ENCODE measurements around the gene GBX1.

Gene GBX1

DNA sequence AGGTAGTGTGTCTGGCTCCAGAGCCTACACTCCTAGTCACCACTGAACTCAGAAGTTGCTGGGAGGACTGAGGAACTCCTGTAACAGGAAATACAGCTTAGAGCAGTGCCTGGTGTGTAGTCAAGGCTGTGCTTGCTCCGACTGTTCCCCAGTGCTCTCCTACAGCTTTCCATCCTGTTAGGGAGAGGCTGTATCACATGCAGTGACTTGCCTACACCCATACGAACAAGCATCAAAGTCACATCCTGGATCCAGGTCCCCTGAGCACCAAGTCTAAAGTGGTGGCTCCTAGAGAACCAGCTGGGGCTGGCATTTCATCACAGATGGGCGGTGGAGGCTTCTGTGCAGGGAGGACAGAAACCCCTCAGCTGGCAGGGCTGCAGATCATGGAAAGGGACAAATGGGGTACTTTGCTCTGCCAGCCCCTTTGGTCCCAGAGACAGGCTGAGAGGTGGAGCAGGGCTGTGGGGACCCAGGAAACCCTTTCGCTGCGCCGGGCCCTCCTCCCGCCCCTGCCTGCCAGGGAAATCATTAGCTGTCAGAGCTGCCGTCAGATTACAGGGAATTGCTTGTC lies 11.9 kb upstream of the GBX1 start:
- TF ChIP-seq, protein P1, sequence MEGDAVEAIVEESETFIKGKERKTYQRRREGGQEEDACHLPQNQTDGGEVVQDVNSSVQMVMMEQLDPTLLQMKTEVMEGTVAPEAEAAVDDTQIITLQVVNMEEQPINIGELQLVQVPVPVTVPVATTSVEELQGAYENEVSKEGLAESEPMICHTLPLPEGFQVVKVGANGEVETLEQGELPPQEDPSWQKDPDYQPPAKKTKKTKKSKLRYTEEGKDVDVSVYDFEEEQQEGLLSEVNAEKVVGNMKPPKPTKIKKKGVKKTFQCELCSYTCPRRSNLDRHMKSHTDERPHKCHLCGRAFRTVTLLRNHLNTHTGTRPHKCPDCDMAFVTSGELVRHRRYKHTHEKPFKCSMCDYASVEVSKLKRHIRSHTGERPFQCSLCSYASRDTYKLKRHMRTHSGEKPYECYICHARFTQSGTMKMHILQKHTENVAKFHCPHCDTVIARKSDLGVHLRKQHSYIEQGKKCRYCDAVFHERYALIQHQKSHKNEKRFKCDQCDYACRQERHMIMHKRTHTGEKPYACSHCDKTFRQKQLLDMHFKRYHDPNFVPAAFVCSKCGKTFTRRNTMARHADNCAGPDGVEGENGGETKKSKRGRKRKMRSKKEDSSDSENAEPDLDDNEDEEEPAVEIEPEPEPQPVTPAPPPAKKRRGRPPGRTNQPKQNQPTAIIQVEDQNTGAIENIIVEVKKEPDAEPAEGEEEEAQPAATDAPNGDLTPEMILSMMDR (IDR thresholded peaks at IDR 0.05; ENCODE audit: low read depth, low read length, missing control alignments): no peak
- in situ Hi-C loops (cut with HindIII; ENCODE audit: low sequenced_read_pairs): no loop called here
- no peak for DNase-seq (ENCODE audit: low read depth)
- H3K4me3 ChIP-seq (ENCODE audit: low read depth, low read length): no peak overlapping the region

DNA sequence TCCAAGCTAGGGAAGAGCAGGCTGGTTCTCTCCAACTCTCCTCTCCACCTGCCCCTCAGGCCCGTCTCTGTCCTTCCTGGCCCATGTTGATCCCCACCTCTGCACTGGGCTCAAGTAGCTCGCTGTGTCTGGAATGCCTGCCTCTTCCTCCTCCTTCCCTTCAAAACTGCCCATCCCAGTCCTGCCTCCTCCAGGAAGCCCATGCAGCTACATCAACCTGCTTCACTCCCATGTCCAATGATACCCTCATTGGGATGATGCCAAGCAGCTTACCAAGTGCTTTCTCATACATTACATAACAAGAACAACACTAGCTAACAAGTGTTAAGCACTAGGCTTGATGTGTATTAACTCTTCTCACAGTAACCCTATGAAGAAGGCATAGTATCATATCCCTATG lies 11.3 kb upstream of the GBX1 start:
- TF ChIP-seq, protein P1 (IDR thresholded peaks at IDR 0.05; ENCODE audit: low read depth, low read length, missing control alignments): no peak
- DNase-seq (ENCODE audit: low read depth): no peak
- no peak overlapping the region for H3K4me3 ChIP-seq (ENCODE audit: low read depth, low read length)
- in situ Hi-C loops (cut with HindIII; ENCODE audit: low sequenced_read_pairs): no loop called here

DNA sequence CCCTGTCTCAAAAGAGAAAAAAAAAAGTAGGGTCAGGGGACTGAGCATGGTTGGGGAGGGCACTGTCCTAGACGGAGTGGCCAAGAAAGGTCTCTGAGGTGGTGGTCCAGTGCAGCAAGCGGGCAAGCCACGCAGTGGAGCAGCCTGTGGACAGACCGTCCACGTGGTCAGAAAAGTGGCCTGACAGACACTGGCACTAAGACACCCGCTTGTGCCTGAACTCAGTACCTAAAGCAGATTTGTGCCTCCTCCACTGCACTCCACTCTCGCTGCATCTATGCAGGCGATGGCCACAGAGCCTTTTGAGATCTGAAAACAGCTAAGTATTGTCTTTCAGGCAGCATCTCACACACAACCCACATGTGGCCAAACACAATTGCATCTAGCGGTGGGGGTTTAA lies 10.7 kb upstream of the GBX1 start:
- in situ Hi-C loops (cut with HindIII; ENCODE audit: low sequenced_read_pairs): no loop called here

DNA sequence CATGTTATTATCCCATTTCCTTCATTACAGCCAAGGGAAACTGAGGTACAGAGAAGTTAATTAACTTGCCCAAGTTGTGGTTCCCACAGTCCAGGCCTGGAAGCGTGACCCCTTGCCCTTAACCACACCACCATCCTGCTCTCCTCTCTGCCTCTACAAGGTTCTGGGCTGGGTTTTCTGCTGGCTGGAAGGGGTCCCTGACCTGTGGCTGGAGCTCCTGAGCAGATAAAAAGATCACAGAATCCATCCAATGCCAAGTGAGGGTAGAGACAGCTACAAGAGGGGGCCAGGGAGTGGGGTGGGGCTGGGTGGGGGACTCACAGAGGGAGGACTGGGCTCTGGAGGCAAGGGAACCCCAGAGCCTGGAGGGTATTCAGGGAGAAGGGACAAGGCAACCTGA lies 9.8 kb upstream of the GBX1 start:
- no peak for DNase-seq (ENCODE audit: low read depth)
- in situ Hi-C loops (cut with HindIII; ENCODE audit: low sequenced_read_pairs): no loop called here
- no peak overlapping the region for H3K4me3 ChIP-seq (ENCODE audit: low read depth, low read length)
- TF ChIP-seq, protein P1 (IDR thresholded peaks at IDR 0.05; ENCODE audit: low read depth, low read length, missing control alignments): no peak

More for the DNA sequence above, 10.7 kb upstream of the GBX1 start:
- TF ChIP-seq, protein P1 (IDR thresholded peaks at IDR 0.05; ENCODE audit: low read depth, low read length, missing control alignments): no peak
- DNase-seq (ENCODE audit: low read depth): no peak
- H3K4me3 ChIP-seq (ENCODE audit: low read depth, low read length): no peak overlapping the region

DNA sequence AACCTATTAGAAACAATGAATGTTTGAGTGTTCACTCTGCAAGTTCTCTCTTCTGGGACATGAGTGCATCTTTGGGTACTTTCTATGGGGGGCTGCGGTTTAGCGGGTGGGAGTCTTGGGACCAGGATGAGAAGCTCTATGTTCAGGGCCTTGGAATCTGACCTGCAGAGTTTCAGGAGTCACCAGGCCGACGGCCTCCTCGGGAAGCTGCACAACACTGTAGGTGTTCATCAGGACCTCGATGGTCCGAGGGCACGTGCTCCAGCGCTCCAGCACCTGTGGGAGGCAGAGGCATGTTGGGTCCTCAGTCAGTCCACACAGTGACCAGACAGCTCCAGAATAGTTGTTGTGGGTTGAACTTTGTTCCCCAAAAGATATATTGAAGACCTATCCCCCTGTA lies 8.9 kb upstream of the GBX1 start:
- TF ChIP-seq, protein P1 (IDR thresholded peaks at IDR 0.05; ENCODE audit: low read depth, low read length, missing control alignments): no peak
- in situ Hi-C loops (cut with HindIII; ENCODE audit: low sequenced_read_pairs): no loop called here
- no peak overlapping the region for H3K4me3 ChIP-seq (ENCODE audit: low read depth, low read length)
- DNase-seq (ENCODE audit: low read depth): no peak

DNA sequence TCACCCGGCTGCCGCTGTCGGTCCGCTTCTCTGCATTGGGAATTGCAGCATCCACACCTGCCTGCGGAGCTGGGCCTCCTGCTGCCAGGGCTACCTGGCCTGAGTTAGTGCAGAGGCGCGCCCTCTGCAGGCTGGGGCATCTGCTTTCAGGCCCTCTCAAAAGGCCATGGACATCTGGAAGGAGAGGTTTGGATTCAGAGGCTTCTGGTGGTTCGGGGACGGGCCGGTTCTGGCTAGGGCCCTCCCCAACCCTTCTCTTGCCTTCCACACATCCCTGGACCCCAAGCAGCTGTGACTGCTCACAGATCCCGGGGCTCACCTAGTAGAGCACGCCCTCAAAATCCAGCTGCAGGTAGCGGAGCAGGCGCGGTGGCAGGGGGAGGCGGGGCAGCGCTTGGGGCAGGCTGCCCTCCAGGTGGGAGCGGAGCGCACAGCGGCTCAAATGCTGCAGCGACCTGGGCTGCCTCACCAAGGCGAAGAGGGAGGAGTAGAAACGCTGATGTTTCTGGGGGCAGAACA lies 8.4 kb upstream of the GBX1 start:
- no peak overlapping the region for H3K4me3 ChIP-seq (ENCODE audit: low read depth, low read length)
- TF ChIP-seq, protein P1 (IDR thresholded peaks at IDR 0.05; ENCODE audit: low read depth, low read length, missing control alignments): no peak
- in situ Hi-C loops (cut with HindIII; ENCODE audit: low sequenced_read_pairs): no loop called here
- no peak for DNase-seq (ENCODE audit: low read depth)

Data from astrocyte of the cerebellum (primary cell).